SIG-M5 (cell line): ENCODE data around the gene PAF1.

Experiments
- DNase-seq: peaks from one replicate; lab custom pipeline; 2025; lab: John Stamatoyannopoulos, UW

Gene PAF1

GRCh38 chr19:39405261-39405957, 14.5 kb upstream of the PAF1 start:
- no peak for DNase-seq

GRCh38 chr19:39403331-39404312, 12.7 kb upstream of the PAF1 start:
- peak; percentile 69 for DNase-seq

DNA sequence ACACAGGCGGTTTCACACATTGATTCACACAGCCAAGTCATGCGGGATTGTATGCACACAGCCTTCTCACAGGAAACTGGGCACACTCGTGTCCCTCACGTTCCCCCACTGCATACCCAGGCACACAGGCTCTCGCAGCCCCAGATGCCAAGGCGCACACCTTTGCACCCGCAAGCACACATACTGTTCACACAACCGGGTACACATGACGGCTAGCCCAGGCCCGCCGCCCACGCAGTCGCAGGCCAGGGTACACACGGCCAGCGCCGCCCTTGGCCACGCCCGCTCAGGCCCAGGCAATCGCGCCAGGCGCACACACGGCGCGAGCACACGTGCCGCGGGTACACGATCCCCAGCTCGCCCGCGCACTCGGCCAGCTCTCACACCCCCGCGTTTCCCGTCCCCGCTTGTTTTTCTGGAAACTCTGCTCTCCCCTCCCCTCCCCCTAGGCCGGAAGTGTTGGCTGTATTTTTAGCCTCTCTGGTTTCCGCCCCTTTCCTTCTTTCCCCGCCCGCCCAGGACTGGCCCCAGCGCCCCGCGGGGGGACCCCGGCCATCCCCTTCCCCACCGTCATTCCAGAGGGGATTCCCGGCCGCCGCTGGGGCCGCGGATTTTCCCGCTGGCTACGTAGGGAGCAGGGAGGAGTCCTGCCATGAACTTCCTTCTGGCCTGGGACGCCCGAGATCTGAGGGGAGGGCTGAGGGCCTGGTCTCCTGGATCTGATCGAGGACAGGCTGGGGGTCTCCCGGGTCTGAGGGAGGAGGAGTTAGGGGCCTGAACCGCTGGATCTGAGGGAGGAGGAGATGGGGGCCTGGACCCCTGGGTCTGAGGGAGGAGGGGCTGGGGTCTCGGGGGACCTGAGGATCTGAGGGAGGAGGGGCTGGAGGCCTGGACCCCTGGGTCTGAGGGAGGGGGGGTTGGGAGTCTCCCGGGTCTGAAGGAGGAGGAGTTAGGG, 11.7 kb upstream of the PAF1 start:
- no peak for DNase-seq

GRCh38 chr19:39401549-39402345, 10.8 kb upstream of the PAF1 start:
- no peak for DNase-seq

- DNase-seq, result no peak
Observed at GRCh38 chr19:39401070-39401548, 10.2 kb upstream of the PAF1 start.

- DNase-seq, result no peak
Observed at GRCh38 chr19:39400061-39400460, 9.2 kb upstream of the PAF1 start.

- DNase-seq, result no peak
Observed at GRCh38 chr19:39399668-39400050, 8.8 kb upstream of the PAF1 start.

- peak; percentile 79 for DNase-seq
Observed at GRCh38 chr19:39398297-39398864, 7.5 kb upstream of the PAF1 start.

GRCh38 chr19:39397360-39398296, 6.7 kb upstream of the PAF1 start:
- DNase-seq, result peak; percentile 43

GRCh38 chr19:39390451-39390750, 505 bp downstream of the PAF1 start:
- no peak for DNase-seq

- DNase-seq, result no peak
Observed at GRCh38 chr19:39389631-39390414, 1.1 kb downstream of the PAF1 start.

GRCh38 chr19:39388657-39389056, 2.2 kb downstream of the PAF1 start:
- DNase-seq, result no peak

GRCh38 chr19:39386557-39386956, 4.3 kb downstream of the PAF1 start:
- DNase-seq, result no peak

- DNase-seq, result no peak
Observed at GRCh38 chr19:39385629-39386411, 5.1 kb downstream of the PAF1 start.

DNA sequence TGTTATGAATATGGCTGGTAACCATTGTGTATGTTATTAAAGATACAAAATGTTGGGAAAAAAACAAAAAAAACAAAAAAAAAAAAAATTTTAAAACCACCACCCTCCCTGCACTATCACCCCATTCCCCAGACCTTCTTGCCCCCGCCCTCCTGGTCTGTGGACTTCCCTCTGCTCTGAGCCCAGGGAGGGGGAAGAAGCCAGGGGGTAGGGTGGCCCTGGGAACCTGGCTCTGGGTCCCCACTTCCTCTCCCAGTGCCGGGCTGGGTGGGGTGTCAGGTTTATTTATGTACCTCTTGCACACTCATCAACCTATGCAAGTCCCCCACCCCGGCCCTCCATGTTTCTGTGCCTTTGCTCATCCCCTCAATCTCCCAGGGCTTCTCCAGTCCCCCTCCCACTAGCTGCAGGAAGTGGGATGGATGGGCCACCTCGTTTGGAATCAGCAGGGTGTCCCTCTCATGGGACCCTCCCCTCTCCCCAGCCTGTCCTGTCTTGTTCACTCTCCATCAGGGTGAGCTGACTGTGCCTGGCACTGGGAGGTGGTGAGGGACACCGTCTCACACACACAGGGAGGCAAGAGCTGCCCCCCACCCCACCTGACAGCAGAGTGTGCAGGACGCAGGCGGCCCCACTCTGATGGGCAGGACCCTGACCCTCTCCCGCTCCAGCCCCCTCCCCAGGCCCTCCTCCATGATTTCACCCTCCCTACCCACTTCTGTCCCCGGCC, 5.9 kb downstream of the PAF1 start:
- no peak for DNase-seq

DNA sequence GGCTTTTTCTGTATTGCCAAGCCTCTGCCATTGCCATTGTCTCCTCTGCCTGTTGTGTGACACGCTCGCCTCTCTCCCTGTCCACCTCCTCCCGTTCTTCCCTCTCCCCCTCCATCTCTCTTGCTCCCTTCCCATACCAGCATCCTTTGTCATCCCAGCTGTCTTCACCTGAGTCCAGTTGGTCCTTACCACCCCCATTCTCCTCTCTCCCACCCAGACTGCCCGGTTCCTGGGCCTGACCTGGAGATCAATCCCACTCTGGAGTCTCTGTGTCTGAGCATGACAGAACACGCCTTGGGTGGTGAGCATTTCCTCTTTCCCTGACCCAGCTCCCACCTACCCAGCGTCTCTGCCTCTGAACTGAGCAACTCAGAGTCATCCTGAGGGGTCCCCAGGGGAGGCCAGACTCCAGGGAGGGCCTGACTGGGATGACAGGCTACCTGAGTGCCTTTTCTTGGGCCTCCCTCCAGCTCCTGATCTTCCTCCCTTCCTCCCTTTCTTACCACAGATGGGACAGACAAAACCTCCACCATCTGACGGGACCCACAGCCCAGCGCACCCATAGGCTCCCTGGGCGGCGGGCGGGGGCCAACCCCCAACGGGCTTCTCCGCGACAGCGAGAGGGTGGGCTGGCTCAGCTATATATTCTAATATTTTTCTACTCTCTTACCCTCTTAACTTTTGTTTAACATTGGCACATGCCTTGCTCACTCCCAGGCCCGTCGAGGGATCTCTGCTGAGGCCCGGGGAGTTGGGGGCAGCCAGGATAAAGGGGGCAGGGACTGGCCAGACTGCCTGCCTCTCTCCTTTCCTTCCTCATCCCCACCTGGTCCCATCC, 7.7 kb downstream of the PAF1 start:
- no peak for DNase-seq
